Tibial nerve (tissue), 3 donors: Measurements from ENCODE around the gene ZNF593.

ENCODE experiments used
- POLR2A ChIP-seq, 2 donors: fragments of 450-650 bp; IDR thresholded peaks; one replicate each; pipeline ENCODE4 v1.6.1; 2017; ENCODE audit warnings: antibody characterized with exemption in 2 of 2, mild to moderate bottlenecking in 2 of 2, moderate library complexity in 2 of 2
- TF ChIP-seq, protein P1 (sequence below), 5 experiments: fragments of 200-600 bp in 3 of 5; fragments of 450-650 bp in 2 of 5; sonication (generic) in 3 of 5; IDR thresholded peaks; one replicate each; pipeline ENCODE4 v1.5.1; 2016 to 2019; ENCODE audit warnings: antibody characterized with exemption in 5 of 5, mild to moderate bottlenecking in 3 of 5, moderate library complexity in 2 of 5

DNA sequence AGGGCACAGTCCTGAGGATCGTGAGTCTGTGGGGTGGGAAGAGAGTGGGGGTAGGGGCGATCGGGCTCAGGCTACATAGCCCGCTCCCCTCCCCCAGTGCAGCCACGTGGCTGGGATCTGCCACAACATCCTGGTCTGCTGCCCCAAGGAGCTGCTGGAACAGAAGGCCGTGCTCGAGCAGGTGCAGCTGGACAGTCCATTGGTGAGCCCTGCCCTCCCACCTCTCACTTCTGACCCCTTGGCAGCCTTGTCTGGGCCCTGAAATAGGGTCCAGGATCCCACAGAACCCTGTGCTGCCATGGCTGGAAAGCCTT lies 12.6 kb downstream of the ZNF593 start:
- TF ChIP-seq, protein P1, sequence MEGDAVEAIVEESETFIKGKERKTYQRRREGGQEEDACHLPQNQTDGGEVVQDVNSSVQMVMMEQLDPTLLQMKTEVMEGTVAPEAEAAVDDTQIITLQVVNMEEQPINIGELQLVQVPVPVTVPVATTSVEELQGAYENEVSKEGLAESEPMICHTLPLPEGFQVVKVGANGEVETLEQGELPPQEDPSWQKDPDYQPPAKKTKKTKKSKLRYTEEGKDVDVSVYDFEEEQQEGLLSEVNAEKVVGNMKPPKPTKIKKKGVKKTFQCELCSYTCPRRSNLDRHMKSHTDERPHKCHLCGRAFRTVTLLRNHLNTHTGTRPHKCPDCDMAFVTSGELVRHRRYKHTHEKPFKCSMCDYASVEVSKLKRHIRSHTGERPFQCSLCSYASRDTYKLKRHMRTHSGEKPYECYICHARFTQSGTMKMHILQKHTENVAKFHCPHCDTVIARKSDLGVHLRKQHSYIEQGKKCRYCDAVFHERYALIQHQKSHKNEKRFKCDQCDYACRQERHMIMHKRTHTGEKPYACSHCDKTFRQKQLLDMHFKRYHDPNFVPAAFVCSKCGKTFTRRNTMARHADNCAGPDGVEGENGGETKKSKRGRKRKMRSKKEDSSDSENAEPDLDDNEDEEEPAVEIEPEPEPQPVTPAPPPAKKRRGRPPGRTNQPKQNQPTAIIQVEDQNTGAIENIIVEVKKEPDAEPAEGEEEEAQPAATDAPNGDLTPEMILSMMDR (IDR thresholded peaks at IDR 0.05): no peak
- TF ChIP-seq POLR2A (IDR thresholded peaks at IDR 0.05): no peak
